Stimulated activated CD8-positive, alpha-beta memory T cell treated with anti-CD3 and anti-CD28 coated beads, Interleukin-12 subunit alpha, Interleukin-12 subunit beta, amount 100 ng/mL, for 24 hours (primary cell): Measurements from ENCODE around the gene TRPC4.

Experiments
- DNase-seq: peaks from one replicate; pipeline ENCODE4 v3.0.0-alpha.2; 2020; ENCODE audit errors: extremely low read depth

The TRPC4 gene

GRCh38 chr13:37662624-37663023, 206.9 kb downstream of the TRPC4 start:
- no peak for DNase-seq

GRCh38 chr13:37657956-37658355, 211.6 kb downstream of the TRPC4 start:
- DNase-seq, result no peak

DNA sequence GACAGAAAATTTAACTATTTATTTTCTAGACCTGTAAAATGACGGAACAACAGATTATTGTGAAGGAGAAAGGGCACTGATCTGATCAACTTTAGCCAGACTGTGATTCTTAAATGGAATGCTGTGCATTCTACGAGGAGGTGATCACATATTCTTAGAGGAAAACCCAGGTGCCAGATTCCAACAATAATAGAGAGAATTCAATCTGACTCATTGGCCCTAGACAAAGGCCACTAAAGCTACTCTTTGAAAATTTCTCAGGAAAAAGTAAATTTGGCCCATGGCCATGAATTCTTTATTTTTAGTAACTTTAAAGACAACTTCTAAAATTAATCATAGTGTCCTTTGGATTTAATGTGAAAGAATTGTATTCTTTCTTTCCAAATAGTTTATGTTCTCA, 212.4 kb downstream of the TRPC4 start:
- no peak for DNase-seq

GRCh38 chr13:37656247-37656940, 213.2 kb downstream of the TRPC4 start:
- DNase-seq, result no peak

- DNase-seq, result no peak
These were observed 217.0 kb downstream of the TRPC4 start for GRCh38 chr13:37652596-37652995.

GRCh38 chr13:37651891-37652290, 217.7 kb downstream of the TRPC4 start:
- DNase-seq, result no peak

- no peak for DNase-seq
These were observed 221.0 kb downstream of the TRPC4 start for GRCh38 chr13:37648609-37649008.

DNA sequence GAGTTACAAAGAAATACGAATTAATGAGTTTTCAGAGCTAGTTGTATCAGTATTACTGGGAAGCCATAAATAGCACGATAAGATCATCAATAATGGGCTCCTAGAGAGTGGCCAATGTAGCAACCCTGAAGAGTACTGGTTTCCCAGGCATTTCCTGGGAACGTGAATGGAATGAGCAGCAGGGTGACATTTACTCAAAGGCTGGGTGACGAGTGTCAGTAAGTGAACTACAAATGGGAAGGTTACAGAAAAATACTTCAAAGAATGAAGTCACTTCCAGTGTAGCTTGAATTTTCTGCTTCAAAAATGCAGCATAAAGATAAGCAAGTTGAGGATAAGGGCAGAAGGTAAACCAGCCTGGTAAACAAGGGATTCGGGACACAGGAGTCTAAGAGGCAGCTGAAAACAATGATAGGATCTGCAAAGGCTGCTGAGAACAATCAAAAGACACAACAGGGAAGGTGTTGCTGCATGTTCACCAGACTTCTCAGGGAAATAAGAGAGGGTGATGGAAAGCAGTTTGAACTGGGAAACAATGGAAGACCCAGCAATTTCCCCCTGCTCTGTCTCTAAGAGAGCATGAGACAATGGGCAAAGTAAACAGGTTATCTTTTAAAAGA, 222.4 kb downstream of the TRPC4 start:
- no peak for DNase-seq

DNA sequence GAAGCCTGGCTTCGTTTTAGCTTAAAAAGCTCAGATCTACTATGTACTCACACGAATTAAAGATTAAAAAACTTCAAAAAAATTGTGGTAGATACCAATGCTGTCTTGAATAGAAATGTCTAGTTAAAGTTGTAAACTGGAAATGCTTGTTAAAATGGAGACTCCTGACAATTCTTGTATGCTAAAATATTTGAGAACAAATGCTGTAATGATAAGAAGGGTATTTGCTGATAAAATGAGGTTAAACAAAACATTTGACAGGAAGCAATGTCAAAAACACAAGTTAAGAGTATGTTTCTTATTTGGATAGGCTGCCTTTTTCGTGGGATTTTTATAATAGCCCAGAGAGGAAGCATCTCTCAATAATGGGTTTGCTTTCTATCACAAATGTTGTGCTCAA, 223.0 kb downstream of the TRPC4 start:
- no peak for DNase-seq

- no peak for DNase-seq
These were observed 224.3 kb downstream of the TRPC4 start for GRCh38 chr13:37645181-37645740.

- DNase-seq, result no peak
These were observed 228.2 kb downstream of the TRPC4 start for GRCh38 chr13:37641391-37641790.

- no peak for DNase-seq
These were observed 229.1 kb downstream of the TRPC4 start for GRCh38 chr13:37640499-37640898.

- DNase-seq, result no peak
These were observed 232.9 kb downstream of the TRPC4 start for GRCh38 chr13:37636701-37637100.

- DNase-seq, result no peak
These were observed 237.3 kb downstream of the TRPC4 start for GRCh38 chr13:37632294-37632693.

DNA sequence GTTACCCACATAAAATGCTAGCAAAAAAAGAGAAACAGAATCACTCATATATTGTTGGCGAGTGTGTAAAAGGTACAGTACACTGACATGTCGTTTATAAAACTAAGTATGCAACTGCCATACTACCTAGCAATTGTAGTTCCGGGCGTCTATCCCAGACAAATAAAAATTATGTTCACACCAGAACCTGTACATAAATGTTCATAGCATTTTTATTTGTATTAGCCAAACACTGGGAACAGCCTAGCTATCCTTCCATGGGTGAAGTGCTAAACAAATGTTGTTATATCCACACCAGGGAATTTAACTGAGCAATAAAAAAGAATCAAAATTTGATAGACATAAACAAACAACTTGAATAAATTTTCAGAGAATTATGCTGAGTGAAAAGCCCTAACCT, 242.1 kb downstream of the TRPC4 start:
- DNase-seq, result no peak

GRCh38 chr13:37621811-37622361, 247.7 kb downstream of the TRPC4 start:
- DNase-seq, result no peak

DNA sequence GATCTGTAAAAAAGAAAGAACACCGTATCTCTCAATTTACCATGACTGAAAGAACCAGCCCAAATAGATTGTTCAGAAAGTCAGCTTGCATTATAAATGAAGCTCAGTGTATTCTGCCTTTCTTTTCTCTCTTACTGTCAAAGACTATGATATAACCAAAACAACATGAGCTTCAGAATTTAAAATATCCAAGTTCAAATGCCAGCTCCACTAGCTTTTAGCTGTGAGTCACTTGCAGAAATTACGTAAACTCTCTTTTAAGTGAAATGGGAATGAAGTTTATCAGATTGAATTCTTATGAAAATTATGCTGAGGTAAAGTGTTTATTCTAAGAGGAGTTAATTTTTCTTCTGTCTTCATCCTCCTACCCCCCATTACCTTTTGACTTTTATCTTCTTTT, 251.0 kb downstream of the TRPC4 start:
- DNase-seq, result no peak

GRCh38 chr13:37617173-37617572, 252.4 kb downstream of the TRPC4 start:
- no peak for DNase-seq

DNA sequence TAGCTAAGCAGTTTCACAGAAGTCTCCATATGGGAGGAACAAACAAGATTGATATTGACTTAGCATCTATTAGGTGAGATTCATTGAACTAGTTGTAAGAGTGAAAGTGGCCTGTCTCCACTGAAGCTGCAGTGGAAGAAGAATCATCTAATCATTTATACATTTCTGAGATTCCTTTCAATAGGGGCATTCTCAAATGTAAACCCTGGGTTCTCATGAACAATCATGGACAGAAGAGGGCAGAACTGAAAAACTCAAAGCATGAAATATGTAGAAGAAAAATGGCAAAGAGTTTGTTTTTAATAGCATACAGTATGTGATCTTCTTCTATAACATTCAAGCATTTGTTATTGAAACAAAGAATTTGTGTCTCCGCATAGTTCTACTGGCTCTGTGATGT, 253.4 kb downstream of the TRPC4 start:
- DNase-seq, result no peak

DNA sequence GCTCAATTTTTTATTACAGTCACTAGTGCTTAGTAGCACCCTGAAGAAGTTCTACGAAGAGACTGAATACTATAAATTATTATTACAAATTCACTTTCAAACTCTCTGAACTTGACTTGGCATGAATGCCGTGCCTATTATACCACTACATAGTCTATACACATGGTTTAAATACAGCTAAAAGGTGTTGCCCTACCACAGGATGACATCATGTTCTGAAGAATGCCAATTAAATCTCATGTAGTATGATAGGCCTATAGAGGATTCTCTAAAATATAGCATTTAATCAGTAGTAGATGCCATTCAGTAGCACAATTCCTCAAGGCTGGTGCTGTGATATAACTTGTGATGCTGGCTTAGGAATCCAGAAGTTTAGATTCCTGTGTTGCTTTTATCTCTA, 254.3 kb downstream of the TRPC4 start:
- no peak for DNase-seq

DNA sequence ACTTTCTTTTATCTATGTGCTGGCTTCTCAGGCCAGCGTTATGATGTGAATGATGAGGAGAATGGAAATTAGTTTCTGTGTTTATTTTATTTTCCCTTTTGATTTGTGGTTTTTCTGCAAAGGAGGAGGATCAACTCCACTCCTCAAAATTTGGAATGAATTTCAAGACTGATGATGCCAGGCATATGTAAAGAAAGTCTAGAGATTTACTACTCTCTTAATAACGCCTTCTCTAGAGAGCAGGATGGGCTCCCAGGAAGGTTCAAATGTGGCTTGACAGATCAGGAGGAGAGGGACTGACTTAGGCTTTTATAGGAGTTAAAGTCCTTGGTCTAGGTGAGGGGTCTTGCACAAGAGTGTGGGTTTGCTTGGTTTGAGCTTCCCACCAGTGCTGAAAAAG, 255.9 kb downstream of the TRPC4 start:
- DNase-seq, result no peak

- DNase-seq, result no peak
These were observed 256.3 kb downstream of the TRPC4 start for GRCh38 chr13:37613236-37613635.

DNA sequence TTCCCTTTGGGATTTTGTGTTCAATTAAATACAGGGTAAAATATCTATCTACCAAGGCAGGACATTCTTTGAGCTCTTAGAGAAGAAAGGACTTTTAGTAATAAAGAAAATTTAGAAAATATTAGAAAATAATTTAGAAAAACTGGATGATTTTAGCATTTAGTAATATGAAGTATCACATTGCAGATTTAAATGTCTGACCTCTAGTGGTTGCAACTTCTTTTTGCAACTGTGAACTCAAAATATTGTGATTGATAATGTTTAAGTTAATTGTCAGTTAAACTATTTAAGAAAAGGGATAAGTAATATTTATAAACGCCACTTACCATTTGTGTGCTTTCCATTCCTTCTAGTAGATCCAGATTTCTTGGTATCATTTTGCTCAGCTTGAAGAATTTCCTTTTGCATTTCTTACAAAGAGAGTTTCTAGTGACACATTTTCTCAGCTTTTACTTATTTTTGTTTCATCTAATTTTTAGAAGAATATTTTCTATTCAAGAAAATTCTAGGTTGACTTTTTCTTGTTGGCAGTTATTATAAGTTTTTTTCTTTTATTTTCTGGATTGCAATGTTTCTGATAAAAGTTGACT, 260.7 kb downstream of the TRPC4 start:
- DNase-seq, result no peak
